Uterus (tissue), 4 donors: ENCODE data around the gene CEP43. TPM values are rescaled to one million over a fixed set of nuclear protein-coding genes. Genes with fewer than 3 reads are reported as not detected.

Experiments
- DNase-seq, 2 donors: peaks; one replicate each; pipeline ENCODE4 v3.0.0-alpha.2; 2019 to 2020
- H3K27ac ChIP-seq, 2 donors: fragments of 200-600 bp; sonication (generic); 1 replicate in 1 of 2; 2 replicates in 1 of 2; pipeline ENCODE4 v1.5.1; 2016 to 2018
- H3K27me3 ChIP-seq, 2 donors: fragments of 200-600 bp; sonication (generic); one replicate each; pipeline ENCODE4 v1.5.1; 2018 to 2019; ENCODE audit warnings: control low read depth in 1 of 2
- H3K36me3 ChIP-seq, 2 donors: fragments of 200-600 bp; sonication (generic); one replicate each; pipeline ENCODE4 v1.5.1; 2019; ENCODE audit warnings: control low read depth in 1 of 2
- H3K4me1 ChIP-seq, 2 donors: fragments of 200-600 bp; sonication (generic); one replicate each; pipeline ENCODE4 v1.5.1; 2018 to 2019; ENCODE audit warnings: control low read depth in 1 of 2
- H3K4me3 ChIP-seq, 2 donors: fragments of 200-600 bp; sonication (generic); 1 replicate in 1 of 2; 2 replicates in 1 of 2; pipeline ENCODE4 v1.5.1; 2018 to 2019; ENCODE audit warnings: mild to moderate bottlenecking in 1 of 2
- H3K9me3 ChIP-seq, 2 donors: fragments of 200-600 bp; sonication (generic); one replicate each; pipeline ENCODE4 v1.5.1; 2019; ENCODE audit warnings: control low read depth in 1 of 2
- POLR2A ChIP-seq, 2 donors: fragments of 450-650 bp; IDR thresholded peaks; one replicate each; pipeline ENCODE4 v1.6.1; 2016; ENCODE audit warnings: antibody characterized with exemption in 2 of 2, mild to moderate bottlenecking in 1 of 2, moderate library complexity in 1 of 2
- intact Hi-C: fragments of 100-400 bp; cut with DNase I; formaldehyde crosslinking; loops from one replicate; pipeline ENCODE4 v1.15.1; 2023; ENCODE audit warnings: low total_unique reads
- total RNA-seq, 4 donors: library from RNA; depleted of rRNA in 3 of 4; stranded (reverse); fragments of >200 nt in 3 of 4; gene quantifications; one replicate each; pipeline versions ENCODE4 v1.1.0 to v1.2.4, GENCODE V29; 2014 to 2023
- TF ChIP-seq, protein P1 (sequence below), 4 experiments: fragments of 200-600 bp in 2 of 4; fragments of 450-650 bp in 2 of 4; sonication (generic) in 2 of 4; IDR thresholded peaks; one replicate each; pipeline ENCODE4 v1.5.1; 2016 to 2019; ENCODE audit warnings: antibody characterized with exemption in 4 of 4, mild to moderate bottlenecking in 2 of 4, moderate library complexity in 1 of 4
- donor health status: DM: yes; HTN: yes; CAD: no.

Gene CEP43
- total RNA-seq, 4 donors from 2014 or later, result 8.5 to 59.7 (median 37.2) TPM

DNA sequence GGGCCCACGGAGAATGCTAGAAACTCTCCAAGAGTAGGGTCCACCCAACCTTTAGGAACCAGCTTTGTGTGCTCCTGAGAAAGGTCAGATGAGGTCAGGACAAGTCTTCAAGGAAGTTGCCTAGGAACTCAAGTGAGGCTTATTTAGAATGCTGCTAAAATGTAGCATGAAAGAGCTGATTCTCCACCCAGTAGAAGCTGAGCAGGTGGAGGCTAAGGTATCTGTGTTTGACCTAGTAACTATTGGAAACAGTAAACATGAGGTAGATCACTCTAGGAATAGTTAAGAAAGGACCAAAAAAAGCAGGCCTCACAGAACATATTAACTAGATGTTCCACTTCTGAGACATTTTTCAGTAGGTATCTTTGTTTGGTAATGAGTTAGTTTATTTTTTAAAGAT is 13.9 kb downstream of the CEP43 start:
- Histone ChIP-seq H3K4me3 (no peak overlapping the region), H3K9me3 (no peaks in the 10 kb centered on the region), H3K36me3 (no peaks in the 10 kb centered on the region), H3K27me3 (no peaks in the 10 kb centered on the region), H3K4me1 (no peaks in the 10 kb centered on the region), H3K27ac (no peak overlapping the region)
- TF ChIP-seq, protein P1, sequence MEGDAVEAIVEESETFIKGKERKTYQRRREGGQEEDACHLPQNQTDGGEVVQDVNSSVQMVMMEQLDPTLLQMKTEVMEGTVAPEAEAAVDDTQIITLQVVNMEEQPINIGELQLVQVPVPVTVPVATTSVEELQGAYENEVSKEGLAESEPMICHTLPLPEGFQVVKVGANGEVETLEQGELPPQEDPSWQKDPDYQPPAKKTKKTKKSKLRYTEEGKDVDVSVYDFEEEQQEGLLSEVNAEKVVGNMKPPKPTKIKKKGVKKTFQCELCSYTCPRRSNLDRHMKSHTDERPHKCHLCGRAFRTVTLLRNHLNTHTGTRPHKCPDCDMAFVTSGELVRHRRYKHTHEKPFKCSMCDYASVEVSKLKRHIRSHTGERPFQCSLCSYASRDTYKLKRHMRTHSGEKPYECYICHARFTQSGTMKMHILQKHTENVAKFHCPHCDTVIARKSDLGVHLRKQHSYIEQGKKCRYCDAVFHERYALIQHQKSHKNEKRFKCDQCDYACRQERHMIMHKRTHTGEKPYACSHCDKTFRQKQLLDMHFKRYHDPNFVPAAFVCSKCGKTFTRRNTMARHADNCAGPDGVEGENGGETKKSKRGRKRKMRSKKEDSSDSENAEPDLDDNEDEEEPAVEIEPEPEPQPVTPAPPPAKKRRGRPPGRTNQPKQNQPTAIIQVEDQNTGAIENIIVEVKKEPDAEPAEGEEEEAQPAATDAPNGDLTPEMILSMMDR (IDR thresholded peaks at IDR 0.05), result no peak
- TF ChIP-seq POLR2A (IDR thresholded peaks at IDR 0.05), result no peak
- DNase-seq, result no peak
- intact Hi-C loops, result no loop called here

DNA sequence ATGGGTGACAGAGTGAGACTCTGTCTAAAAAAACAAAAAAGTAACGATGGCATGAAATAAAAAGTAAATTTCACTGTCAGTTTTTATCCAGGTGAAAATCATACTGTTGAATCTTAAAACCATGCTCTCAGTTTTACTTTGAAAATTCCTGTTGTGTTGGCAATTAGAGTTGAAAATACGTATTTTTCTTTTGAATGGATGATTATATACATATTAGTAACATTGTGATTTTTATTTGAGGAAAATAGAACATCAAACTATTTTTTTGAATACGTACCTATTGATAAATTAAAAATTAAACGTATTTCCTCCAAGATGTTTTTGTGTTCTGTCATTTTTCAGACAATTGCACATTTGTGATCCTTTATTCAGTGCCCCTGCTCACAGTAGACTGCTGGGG is 14.7 kb downstream of the CEP43 start:
- Histone ChIP-seq H3K4me1 (no peaks in the 10 kb centered on the region), H3K36me3 (no peaks in the 10 kb centered on the region), H3K27me3 (no peaks in the 10 kb centered on the region), H3K9me3 (no peaks in the 10 kb centered on the region), H3K27ac (no peak overlapping the region), H3K4me3 (no peak overlapping the region)
- intact Hi-C loops, result no loop called here
- TF ChIP-seq, protein P1 (IDR thresholded peaks at IDR 0.05), result no peak
- TF ChIP-seq POLR2A (IDR thresholded peaks at IDR 0.05), result no peak
- no peak for DNase-seq

DNA sequence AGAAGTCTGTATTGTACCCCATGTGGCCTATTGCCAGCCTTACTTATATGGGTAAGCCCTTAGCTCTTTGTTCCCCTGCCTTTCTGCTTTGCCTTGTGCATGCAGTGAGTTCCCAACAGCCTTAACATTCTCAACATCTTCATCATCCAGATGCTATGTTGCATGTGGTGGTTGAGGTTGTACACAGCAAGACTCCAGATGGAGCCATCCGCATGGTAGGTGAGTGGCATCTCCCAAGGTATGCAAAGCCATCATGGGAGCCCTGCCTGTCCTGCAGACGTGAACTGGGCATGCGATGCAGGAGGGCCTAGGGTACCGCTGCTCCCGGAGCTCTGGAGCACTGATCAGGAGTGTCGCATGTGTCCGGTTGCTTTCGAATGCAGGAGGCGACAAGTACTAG is 16.1 kb downstream of the CEP43 start:
- no peak overlapping the region for H3K27ac ChIP-seq
- no peaks in the 10 kb centered on the region for H3K4me1 ChIP-seq
- intact Hi-C loops, result no loop called here
- no peaks in the 10 kb centered on the region for H3K27me3 ChIP-seq
- no peak for DNase-seq
- H3K36me3 ChIP-seq, result no peaks in the 10 kb centered on the region
- H3K9me3 ChIP-seq, result no peaks in the 10 kb centered on the region
- no peak overlapping the region for H3K4me3 ChIP-seq
- TF ChIP-seq POLR2A (IDR thresholded peaks at IDR 0.05), result no peak

DNA sequence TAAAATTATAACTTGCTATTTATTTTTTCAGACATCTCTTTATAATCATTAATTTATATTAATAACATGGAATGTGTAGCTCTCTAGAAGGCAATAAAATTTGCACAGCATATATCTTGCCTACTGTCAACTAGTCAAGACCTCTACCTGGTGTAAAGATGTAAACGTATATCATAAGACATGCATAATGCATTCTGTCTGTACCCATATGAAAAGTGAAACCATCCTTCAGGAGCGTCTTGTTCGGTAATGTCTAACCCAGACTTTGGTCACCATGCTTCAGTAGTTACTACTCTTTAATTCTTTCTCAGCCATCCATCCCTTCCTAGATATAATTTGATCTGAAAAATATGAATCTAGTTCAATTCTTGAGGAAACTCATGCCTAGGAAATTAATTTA is 21.0 kb downstream of the CEP43 start:
- Histone ChIP-seq H3K4me1 (no peaks in the 10 kb centered on the region), H3K9me3 (no peaks in the 10 kb centered on the region), H3K4me3 (no peak overlapping the region), H3K36me3 (no peaks in the 10 kb centered on the region), H3K27ac (no peak overlapping the region), H3K27me3 (no peaks in the 10 kb centered on the region)
- intact Hi-C loops, result no loop called here
- TF ChIP-seq, protein P1 (IDR thresholded peaks at IDR 0.05), result no peak
- TF ChIP-seq POLR2A (IDR thresholded peaks at IDR 0.05), result no peak
- no peak for DNase-seq

DNA sequence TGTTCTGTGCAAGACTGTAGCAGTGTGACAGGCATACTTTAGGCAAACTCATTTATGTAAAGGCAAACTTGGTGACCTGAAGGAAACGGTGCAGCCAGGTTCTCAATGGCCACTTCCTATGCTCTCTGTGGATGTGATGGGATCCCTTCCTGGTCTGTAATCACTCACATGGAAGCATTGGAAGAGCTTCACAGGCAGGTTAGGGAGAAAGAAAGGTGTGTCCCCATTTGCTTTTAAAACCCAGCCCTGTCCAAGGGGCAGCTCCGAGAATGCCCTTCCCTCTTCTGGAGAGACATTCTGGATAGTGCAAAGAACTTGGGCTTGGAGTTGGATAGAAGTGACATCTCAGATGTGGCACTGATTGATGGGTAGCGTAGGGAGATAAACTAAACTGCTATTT is 28.1 kb downstream of the CEP43 start:
- intact Hi-C loops, result no loop called here
- Histone ChIP-seq H3K36me3 (no peaks in the 10 kb centered on the region), H3K27me3 (no peaks in the 10 kb centered on the region), H3K4me3 (no peak overlapping the region), H3K4me1 (no peaks in the 10 kb centered on the region), H3K27ac (no peak overlapping the region), H3K9me3 (no peaks in the 10 kb centered on the region)
- DNase-seq, result no peak
- TF ChIP-seq, protein P1 (IDR thresholded peaks at IDR 0.05), result no peak
- no peak for TF ChIP-seq POLR2A (IDR thresholded peaks at IDR 0.05)

DNA sequence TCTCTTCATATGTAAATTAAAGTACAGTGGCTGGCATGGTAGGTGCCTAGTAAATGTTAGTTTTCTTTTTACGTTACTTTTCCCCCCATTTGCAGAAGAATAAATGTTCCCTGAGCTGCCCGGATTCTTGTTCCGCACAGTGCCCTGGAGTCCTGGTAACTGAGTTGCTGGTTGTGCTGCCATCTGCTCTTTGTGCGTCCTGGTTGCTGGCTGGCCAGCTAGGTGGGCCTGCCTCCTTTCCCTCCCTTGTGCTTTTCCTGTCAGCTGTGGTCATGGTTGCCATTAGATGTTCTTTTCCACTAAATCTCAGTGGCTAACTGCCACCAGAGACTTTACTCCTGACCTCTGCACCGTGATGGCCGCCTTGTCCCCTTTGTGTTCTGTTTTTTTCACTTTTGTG is 28.6 kb downstream of the CEP43 start:
- H3K4me3 ChIP-seq, result no peak overlapping the region
- H3K9me3 ChIP-seq, result no peaks in the 10 kb centered on the region
- no peaks in the 10 kb centered on the region for H3K27me3 ChIP-seq
- H3K36me3 ChIP-seq, result no peaks in the 10 kb centered on the region
- H3K4me1 ChIP-seq, result no peaks in the 10 kb centered on the region
- TF ChIP-seq POLR2A (IDR thresholded peaks at IDR 0.05), result no peak
- TF ChIP-seq, protein P1 (IDR thresholded peaks at IDR 0.05), result no peak
- no peak overlapping the region for H3K27ac ChIP-seq
- DNase-seq, result no peak
- intact Hi-C loops, result no loop called here
